Upper lobe of right lung (tissue), 1 donor: Measurements from ENCODE around the gene OR2S2. TPM values are rescaled to one million over a fixed set of nuclear protein-coding genes. Genes with fewer than 3 reads are reported as not detected.
"Not testable (repeated sequence)": the region's sequence is repeated elsewhere in the genome, so short reads cannot be mapped to it uniquely, and the experiment has no call there.

ENCODE experiments used
- ATAC-seq: fragments of 200-7000 bp; cut with Tn5 transposase; one replicate; pipeline ENCODE4 v1.9.1; 2020; ENCODE audit warnings: mild to moderate bottlenecking, moderate library complexity
- DNase-seq: peaks from one replicate; pipeline ENCODE4 v3.0.0-alpha.2; 2020
- H3K27ac ChIP-seq: fragments of 200-600 bp; one replicate; pipeline ENCODE4 v1.8.0; 2022
- H3K27me3 ChIP-seq: fragments of 200-600 bp; one replicate; pipeline ENCODE4 v1.8.0; 2022; ENCODE audit warnings: mild to moderate bottlenecking
- H3K36me3 ChIP-seq: fragments of 200-600 bp; one replicate; pipeline ENCODE4 v1.8.0; 2022
- H3K4me1 ChIP-seq: fragments of 200-600 bp; one replicate; pipeline ENCODE4 v1.8.0; 2022
- H3K4me3 ChIP-seq: fragments of 200-600 bp; one replicate; pipeline ENCODE4 v1.8.0; 2022; ENCODE audit warnings: mild to moderate bottlenecking
- H3K9me3 ChIP-seq: fragments of 200-600 bp; one replicate; pipeline ENCODE4 v1.8.0; 2022
- intact Hi-C: fragments of 100-400 bp; cut with DNase I; formaldehyde crosslinking; loops from one replicate; pipeline ENCODE4 v1.11.0; 2022
- total RNA-seq: library from RNA; stranded (reverse); fragmentation: NEBNext Ultra II Directional; extraction: Animal tissue kit (Norgen Biotek cat#: 25700); gene quantifications from one replicate; pipeline ENCODE4 v1.2.1, GENCODE V29; 2021
- TF ChIP-seq, protein P1 (sequence below): fragments of 200-600 bp; IDR thresholded peaks from one replicate; pipeline ENCODE4 v1.8.0; 2022; ENCODE audit warnings: antibody characterized with exemption
- donor health status: DM: no; HTN: yes; CAD: no; lungs with severe emphysema.

OR2S2 gene
- total RNA-seq, 1 donor from 2014 or later: not detected

DNA sequence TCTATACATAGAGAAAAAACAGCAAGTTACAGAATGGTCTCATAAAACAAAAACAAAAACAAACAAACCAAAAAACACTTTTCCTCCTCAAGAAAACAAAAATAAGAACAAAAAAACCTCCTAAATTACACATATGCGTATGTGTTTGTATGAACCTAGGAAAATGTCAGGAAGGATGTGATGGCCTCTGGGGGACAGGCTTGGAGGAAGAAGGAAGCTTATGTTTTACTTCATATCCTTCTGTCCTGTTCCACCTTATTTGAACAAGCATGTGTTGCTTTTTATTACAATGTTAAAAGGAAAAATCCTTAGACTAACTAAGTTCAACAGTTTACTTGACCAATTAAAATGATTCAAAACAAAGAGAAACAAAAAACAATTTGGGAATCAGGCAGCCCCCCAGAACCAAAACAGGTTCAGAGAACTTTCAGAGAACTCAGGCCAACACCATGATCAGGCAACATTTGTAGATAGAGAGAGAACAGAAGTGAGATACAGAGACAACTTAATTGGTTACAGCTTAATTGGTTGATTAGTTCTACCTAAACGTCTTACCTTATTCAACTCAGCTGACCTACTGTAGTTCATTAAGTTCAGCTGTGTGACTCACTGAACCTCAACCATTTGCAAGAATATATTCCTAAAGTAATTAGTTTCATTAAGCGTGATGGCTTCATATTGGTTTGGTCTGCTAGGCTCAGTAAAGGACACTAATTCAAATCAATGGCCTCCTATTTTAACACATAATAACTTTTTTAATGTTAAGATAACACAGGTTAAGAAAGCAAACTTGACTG is 38.5 kb downstream of the OR2S2 start:
- H3K27me3 ChIP-seq: no peaks in the 10 kb centered on the region
- no peak overlapping the region for H3K27ac ChIP-seq
- H3K36me3 ChIP-seq: no peaks in the 10 kb centered on the region
- H3K4me3 ChIP-seq: no peak overlapping the region
- intact Hi-C loops: no loop called here
- H3K9me3 ChIP-seq: no peaks in the 10 kb centered on the region
- TF ChIP-seq, protein P1, sequence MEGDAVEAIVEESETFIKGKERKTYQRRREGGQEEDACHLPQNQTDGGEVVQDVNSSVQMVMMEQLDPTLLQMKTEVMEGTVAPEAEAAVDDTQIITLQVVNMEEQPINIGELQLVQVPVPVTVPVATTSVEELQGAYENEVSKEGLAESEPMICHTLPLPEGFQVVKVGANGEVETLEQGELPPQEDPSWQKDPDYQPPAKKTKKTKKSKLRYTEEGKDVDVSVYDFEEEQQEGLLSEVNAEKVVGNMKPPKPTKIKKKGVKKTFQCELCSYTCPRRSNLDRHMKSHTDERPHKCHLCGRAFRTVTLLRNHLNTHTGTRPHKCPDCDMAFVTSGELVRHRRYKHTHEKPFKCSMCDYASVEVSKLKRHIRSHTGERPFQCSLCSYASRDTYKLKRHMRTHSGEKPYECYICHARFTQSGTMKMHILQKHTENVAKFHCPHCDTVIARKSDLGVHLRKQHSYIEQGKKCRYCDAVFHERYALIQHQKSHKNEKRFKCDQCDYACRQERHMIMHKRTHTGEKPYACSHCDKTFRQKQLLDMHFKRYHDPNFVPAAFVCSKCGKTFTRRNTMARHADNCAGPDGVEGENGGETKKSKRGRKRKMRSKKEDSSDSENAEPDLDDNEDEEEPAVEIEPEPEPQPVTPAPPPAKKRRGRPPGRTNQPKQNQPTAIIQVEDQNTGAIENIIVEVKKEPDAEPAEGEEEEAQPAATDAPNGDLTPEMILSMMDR: no peak
- DNase-seq (no peak), ATAC-seq (no peak)
- peaks cover 15% of the 10 kb centered on the region for H3K4me1 ChIP-seq

GRCh38 chr9:35918780-35919179 is 39.2 kb downstream of the OR2S2 start:
- intact Hi-C loops: no loop called here
- no peak for ATAC-seq
- no peak overlapping the region for H3K4me3 ChIP-seq
- no peak overlapping the region for H3K27ac ChIP-seq
- no peaks in the 10 kb centered on the region for H3K9me3 ChIP-seq
- H3K4me1 ChIP-seq: peaks cover 13% of the 10 kb centered on the region
- H3K36me3 ChIP-seq: no peaks in the 10 kb centered on the region
- DNase-seq: no peak
- TF ChIP-seq, protein P1: no peak
- no peaks in the 10 kb centered on the region for H3K27me3 ChIP-seq

DNA sequence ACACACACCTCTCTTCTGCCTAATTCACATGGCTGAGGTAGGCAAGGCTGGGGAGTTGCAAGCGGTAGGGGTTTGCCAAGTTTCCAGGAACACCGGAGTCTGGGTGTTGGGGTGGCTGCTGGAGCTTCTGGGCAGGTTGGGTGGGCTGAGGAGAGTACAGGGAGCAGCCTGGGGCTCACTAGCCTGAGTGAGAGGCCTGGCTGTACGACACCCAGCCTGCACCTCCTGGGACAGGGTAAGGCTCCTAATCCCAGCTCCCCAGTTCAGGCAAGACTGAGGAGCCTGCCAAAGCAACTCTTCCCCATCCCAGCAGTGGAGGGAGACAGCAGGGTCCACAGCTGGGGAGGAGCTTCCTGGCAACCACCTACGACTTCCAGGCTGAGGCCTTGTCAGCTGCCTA is 40.7 kb downstream of the OR2S2 start:
- peak; percentile 34 for DNase-seq
- Histone ChIP-seq H3K4me3 (no peak overlapping the region), H3K9me3 (no peaks in the 10 kb centered on the region), H3K4me1 (peaks cover 8% of the 10 kb centered on the region), H3K36me3 (no peaks in the 10 kb centered on the region), H3K27me3 (no peaks in the 10 kb centered on the region), H3K27ac (peak overlapping the region; percentile 51)
- TF ChIP-seq, protein P1: no peak
- no peak for ATAC-seq
- intact Hi-C loops: no loop called here

- peaks cover 20% of the 10 kb centered on the region for H3K4me1 ChIP-seq
- H3K27ac ChIP-seq: peak overlapping the region; percentile 3
- H3K27me3 ChIP-seq: no peaks in the 10 kb centered on the region
- H3K9me3 ChIP-seq: no peaks in the 10 kb centered on the region
- no peak overlapping the region for H3K4me3 ChIP-seq
- DNase-seq: no peak
- intact Hi-C loops: no loop called here
- TF ChIP-seq, protein P1: no peak
- H3K36me3 ChIP-seq: no peaks in the 10 kb centered on the region
- no peak for ATAC-seq
Observed at GRCh38 chr9:35915681-35916294, 42.2 kb downstream of the OR2S2 start.

DNA sequence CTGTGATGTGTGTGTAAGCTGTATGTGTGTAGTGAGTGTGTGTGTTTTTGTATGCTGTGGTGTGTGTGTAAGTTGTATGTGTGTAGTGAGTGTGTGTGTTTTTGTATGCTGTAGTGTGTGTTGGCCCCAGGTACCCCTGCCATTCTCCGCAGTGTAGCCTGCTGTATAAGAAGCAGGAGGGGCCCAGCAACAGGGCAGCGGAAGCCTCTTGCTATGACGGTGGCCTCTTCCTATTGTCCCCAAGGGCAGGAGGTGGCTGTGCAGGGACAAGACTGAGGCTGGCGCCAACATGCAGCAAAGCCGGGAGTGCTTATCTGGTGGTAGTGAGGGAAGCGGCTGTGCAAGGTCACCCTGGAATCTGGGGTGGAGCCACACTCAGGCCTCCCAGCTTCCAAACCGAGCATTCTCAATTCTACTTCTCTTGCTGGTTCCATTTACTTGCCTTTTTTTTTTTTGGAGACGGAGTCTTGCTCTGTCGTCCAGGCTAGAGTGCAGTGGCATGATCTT is 43.6 kb downstream of the OR2S2 start:
- H3K27ac ChIP-seq: peak overlapping the region; percentile 60
- DNase-seq: peak; percentile 72
- intact Hi-C loops: no loop called here
- no peak overlapping the region for H3K4me3 ChIP-seq
- TF ChIP-seq, protein P1: no peak
- H3K36me3 ChIP-seq: no peaks in the 10 kb centered on the region
- peak; percentile 77 for ATAC-seq
- no peaks in the 10 kb centered on the region for H3K9me3 ChIP-seq
- peaks cover 33% of the 10 kb centered on the region for H3K4me1 ChIP-seq
- H3K27me3 ChIP-seq: no peaks in the 10 kb centered on the region

- H3K27me3 ChIP-seq, H3K4me3 ChIP-seq, intact Hi-C loops, H3K9me3 ChIP-seq, H3K36me3 ChIP-seq, ATAC-seq, DNase-seq: not testable (repeated sequence)
- Histone ChIP-seq H3K27ac (peak overlapping the region; percentile 30), H3K4me1 (peaks cover 42% of the 10 kb centered on the region)
Observed at GRCh38 chr9:35913429-35913828, 44.5 kb downstream of the OR2S2 start.
